ENCODE data around the gene FAM25A. TPM values are rescaled to one million over a fixed set of nuclear protein-coding genes. Genes with fewer than 3 reads are reported as not detected.
"Not testable (repeated sequence)": the region's sequence is repeated elsewhere in the genome, so short reads cannot be mapped to it uniquely, and the experiment has no call there.

FAM25A gene
- total and polyA plus RNA-seq, 2 experiments from 2014 or later = not detected

- H3K4me2 ChIP-seq; H3K27ac ChIP-seq; H3K79me2 ChIP-seq; H3K4me1 ChIP-seq (ENCODE audit: insufficient read depth); H3K36me3 ChIP-seq (replicated peaks; ENCODE audit: insufficient read depth, low read depth); H4K20me1 ChIP-seq (ENCODE audit: insufficient read depth, poor library complexity, severe bottlenecking); DNase-seq (ENCODE audit: low spot score); H2AFZ ChIP-seq; H3K9me3 ChIP-seq (ENCODE audit: low read depth); H3K4me3 ChIP-seq; H3K27me3 ChIP-seq; H3K9me2 ChIP-seq (replicated peaks; ENCODE audit: insufficient read depth): not testable (repeated sequence)
- 91% methylated on average over 17 of the region's 17 CpGs for WGBS (ENCODE audit: low lambda C conversion rate, missing lambda C conversion rate)
Measured at GRCh38 chr10:87026747-87027508, 6.8 kb downstream of the FAM25A start.

GRCh38 chr10:87030419-87030818 is 10.3 kb downstream of the FAM25A start:
- H3K9me2 ChIP-seq (replicated peaks; ENCODE audit: insufficient read depth); H3K4me3 ChIP-seq; H3K9me3 ChIP-seq (ENCODE audit: low read depth); H3K36me3 ChIP-seq (replicated peaks; ENCODE audit: insufficient read depth, low read depth); H3K27me3 ChIP-seq; H3K4me1 ChIP-seq (ENCODE audit: insufficient read depth); H4K20me1 ChIP-seq (ENCODE audit: insufficient read depth, poor library complexity, severe bottlenecking); H3K79me2 ChIP-seq; H2AFZ ChIP-seq; H3K27ac ChIP-seq; DNase-seq (ENCODE audit: low spot score); H3K4me2 ChIP-seq: not testable (repeated sequence)
- WGBS (ENCODE audit: low lambda C conversion rate, missing lambda C conversion rate) = 95% methylated on average over 1 of the region's 1 CpG

GRCh38 chr10:87030912-87031635 is 11.0 kb downstream of the FAM25A start:
- no peaks in the 10 kb centered on the region for H3K36me3 ChIP-seq (replicated peaks; ENCODE audit: insufficient read depth, low read depth)
- no peak overlapping the region for H2AFZ ChIP-seq
- no peaks in the 10 kb centered on the region for H3K79me2 ChIP-seq
- H3K9me2 ChIP-seq (replicated peaks; ENCODE audit: insufficient read depth) = no peaks in the 10 kb centered on the region
- no peaks in the 10 kb centered on the region for H3K9me3 ChIP-seq (ENCODE audit: low read depth)
- no peak for DNase-seq (ENCODE audit: low spot score)
- no peak overlapping the region for H3K4me2 ChIP-seq
- no peaks in the 10 kb centered on the region for H4K20me1 ChIP-seq (ENCODE audit: insufficient read depth, poor library complexity, severe bottlenecking)
- TF ChIP-seq EZH2 (IDR thresholded peaks at IDR 0.05; ENCODE audit: borderline replicate concordance) (no peak), EZH2phosphoT487 (IDR thresholded peaks at IDR 0.05; ENCODE audit: low read depth, severe bottlenecking, unreplicated experiment) (no peak), CTCF (IDR thresholded peaks at IDR 0.05; ENCODE audit: poor library complexity) (no peak)
- no peak overlapping the region for H3K27ac ChIP-seq
- 97% methylated on average over 23 of the region's 28 CpGs for WGBS (ENCODE audit: low lambda C conversion rate, missing lambda C conversion rate)
- H3K27me3 ChIP-seq = no peaks in the 10 kb centered on the region
- H3K4me1 ChIP-seq (ENCODE audit: insufficient read depth) = no peaks in the 10 kb centered on the region
- no peak overlapping the region for H3K4me3 ChIP-seq

GRCh38 chr10:87036623-87037022 is 16.5 kb downstream of the FAM25A start:
- 100% methylated on average over 1 of the region's 1 CpG for WGBS (ENCODE audit: low lambda C conversion rate, missing lambda C conversion rate)
- no peak overlapping the region for H2AFZ ChIP-seq
- no peaks in the 10 kb centered on the region for H3K79me2 ChIP-seq
- H3K4me3 ChIP-seq = no peak overlapping the region
- H3K9me3 ChIP-seq (ENCODE audit: low read depth) = no peaks in the 10 kb centered on the region
- H3K9me2 ChIP-seq (replicated peaks; ENCODE audit: insufficient read depth) = no peaks in the 10 kb centered on the region
- no peak for DNase-seq (ENCODE audit: low spot score)
- no peak overlapping the region for H3K27ac ChIP-seq
- H4K20me1 ChIP-seq (ENCODE audit: insufficient read depth, poor library complexity, severe bottlenecking) = no peaks in the 10 kb centered on the region
- TF ChIP-seq EZH2 (IDR thresholded peaks at IDR 0.05; ENCODE audit: borderline replicate concordance) = no peak
- no peak for TF ChIP-seq EZH2phosphoT487 (IDR thresholded peaks at IDR 0.05; ENCODE audit: low read depth, severe bottlenecking, unreplicated experiment)
- TF ChIP-seq CTCF (IDR thresholded peaks at IDR 0.05; ENCODE audit: poor library complexity) = no peak
- no peak overlapping the region for H3K4me2 ChIP-seq
- no peaks in the 10 kb centered on the region for H3K4me1 ChIP-seq (ENCODE audit: insufficient read depth)
- no peaks in the 10 kb centered on the region for H3K36me3 ChIP-seq (replicated peaks; ENCODE audit: insufficient read depth, low read depth)
- no peaks in the 10 kb centered on the region for H3K27me3 ChIP-seq

Measured in hepatocyte (in vitro differentiated cells).